Activated CD8-positive, alpha-beta memory T cell treated with anti-CD3 and anti-CD28 coated beads for 4 hours (primary cell): Measurements from ENCODE around the gene MDFI.

Experiments used
- DNase-seq, 2 donors: peaks; one replicate each; pipeline ENCODE4 v3.0.0-alpha.2; 2020; ENCODE audit warnings: low read depth in 2 of 2

MDFI gene

DNA sequence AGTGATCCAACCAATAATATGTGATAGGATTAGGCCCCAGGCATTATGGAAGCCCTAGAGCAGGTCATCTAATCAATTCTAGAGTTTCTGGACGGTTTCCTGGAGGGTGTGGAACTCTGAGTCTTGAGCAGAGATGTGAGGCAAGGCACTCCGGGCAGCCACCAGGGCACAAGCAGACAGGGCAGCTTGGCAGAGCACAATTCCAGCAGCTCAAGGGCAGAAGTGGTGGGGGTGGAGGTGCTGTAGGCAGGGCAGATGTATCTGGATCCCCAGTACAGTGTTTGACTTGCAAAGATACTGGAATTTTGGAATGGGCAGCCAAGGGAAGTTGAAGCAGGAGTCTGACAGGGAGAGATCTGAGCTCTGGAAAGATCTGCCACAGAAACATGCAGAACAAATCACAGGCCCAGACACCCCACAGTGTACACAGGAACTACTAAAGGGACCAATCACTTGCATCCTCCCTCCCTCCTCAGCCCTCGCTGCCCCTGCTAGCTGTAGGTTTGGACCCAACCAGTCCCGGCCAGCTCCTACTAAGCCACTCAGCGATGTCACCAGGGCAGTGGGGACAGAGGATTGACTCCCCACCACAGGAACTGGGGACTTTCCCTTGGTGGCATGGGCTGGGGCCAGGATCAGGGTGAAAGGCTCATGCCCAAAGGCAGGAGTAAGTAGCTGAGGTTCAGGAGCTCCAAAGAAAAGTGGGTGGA is 50.1 kb downstream of the MDFI start:
- no peak for DNase-seq

DNA sequence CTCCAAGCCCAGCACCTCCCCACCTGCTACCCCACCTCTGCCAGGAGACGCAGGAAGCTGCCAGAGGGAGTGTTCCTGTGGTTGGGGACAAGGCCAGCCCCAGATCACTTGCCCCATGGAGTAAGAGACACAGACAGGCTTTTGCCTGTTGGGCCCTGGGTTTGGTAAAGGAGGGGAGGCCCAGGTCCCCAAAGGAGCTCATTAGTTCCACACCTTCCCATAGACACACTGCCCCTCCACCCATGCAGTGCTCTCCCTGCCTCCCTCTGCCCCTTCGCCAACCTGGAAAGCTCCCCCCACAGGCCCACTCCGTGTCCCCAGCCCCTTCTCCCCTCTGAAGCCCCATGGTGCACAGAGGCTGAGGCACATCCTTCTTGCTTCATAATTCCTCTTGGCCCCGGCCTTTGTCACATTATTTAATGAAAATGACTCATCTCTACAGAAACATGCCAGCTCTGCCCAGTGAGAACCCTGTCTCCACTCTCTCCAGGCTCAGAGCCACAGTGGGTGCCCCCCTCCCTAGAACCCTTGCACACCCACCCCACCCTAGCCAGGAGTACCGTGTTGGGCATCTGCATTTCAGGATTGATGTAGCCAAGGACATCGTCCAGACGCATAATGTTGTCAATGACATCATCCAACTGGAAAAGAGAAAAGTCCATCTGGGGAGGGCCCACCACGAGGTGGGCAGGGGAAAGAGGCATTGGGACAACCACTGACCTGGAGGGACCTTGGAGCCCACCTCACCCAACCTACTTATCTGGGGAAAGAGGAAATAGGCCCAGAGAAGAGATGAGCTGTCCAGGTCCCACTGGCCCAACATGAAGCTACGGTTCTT is 51.1 kb downstream of the MDFI start:
- DNase-seq = no peak

DNA sequence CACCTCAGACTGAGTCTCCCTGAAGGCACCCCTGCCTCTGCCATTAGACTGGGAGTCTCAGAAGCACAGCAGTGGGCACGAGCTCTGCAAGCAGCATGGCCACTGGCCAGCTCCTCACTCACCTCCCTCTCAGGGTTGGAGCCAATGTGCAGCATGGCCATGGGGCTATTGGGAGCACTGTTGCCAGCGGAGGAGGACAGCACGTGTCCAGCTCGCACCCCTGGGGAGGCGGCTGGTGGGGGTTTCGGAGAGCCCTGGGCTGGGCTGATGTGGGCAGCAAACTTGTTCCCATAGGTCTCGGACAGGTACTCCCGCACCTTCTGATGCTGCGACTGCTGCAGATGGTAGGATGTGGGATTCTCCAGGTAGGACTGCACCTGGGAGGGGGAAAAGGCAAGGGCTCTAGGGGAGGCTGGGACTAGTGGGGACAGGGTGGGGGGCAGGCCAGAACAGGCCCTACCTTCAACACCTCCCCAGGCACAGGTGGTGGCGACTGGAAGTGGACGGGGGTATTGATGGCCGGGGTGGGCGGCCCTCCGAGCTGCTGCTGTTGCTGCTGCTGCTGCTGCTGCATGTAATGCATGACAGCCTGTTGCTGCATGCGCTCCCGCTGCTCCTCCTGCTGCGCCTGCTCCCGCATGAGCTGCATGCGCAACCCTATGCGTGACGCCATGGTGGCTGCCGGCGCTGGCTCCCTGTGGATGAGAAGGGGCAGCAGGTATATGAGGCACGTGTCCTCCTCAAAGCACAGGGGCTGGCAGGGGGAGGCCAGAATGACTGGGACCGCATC is 52.5 kb downstream of the MDFI start:
- DNase-seq = no peak

DNA sequence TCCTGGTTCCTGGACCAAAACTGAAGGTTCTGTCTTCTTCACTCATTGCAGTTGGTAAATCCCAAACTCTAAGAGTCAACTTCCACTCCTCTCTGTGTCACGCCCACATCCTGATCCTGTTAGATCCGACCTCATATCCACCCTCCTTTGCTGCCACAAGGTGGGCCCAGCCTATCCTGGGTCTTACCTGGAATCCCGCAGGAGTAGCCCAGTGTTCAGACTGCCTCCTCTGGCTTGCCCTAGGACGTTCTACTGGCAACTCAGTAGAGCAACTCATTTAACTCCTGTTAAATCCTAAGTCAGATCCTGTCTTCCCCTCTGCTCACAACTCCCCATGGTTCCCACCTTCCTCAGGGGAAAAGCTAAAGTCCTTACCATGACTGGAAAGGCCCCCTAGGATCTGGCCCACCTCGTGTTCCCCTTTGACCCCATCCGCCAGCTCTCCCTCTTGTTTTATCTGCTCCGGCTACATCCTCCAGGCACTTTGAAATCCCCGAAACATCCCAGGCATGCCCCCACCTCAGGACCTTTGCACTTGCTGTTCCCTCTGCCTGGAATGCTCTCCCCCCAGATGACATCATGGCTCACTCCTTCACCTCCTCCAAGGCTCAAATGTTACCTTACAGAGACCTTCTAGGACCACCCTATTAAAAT is 53.3 kb downstream of the MDFI start:
- no peak for DNase-seq

DNA sequence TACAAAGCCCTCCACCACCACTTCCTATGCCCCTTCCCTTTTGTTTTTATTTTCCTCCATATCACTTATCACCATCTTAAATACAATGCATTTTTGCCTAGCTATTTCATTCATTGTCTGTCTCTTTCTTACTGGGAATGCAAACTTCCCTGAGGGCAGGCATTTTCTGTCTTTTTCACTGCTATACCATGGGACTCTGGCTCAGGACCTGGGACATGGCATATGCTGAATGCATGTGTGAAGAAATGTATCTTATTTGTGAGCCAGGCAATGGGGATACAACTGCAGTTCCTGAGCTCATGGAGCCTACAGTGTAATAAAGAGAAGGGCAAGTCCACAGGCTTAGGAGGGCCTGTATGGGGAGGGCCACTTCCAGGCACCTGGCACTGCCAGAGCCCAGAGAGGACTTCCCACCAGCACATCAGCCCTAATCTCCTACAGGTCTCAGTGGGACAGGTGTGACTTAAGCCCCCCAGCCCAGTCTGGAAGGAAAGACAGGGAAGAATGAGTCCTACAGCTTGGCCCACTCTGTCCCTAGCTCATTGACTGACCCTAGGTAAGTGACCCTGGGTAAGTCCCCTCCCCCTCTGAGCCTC is 53.9 kb downstream of the MDFI start:
- no peak for DNase-seq

DNA sequence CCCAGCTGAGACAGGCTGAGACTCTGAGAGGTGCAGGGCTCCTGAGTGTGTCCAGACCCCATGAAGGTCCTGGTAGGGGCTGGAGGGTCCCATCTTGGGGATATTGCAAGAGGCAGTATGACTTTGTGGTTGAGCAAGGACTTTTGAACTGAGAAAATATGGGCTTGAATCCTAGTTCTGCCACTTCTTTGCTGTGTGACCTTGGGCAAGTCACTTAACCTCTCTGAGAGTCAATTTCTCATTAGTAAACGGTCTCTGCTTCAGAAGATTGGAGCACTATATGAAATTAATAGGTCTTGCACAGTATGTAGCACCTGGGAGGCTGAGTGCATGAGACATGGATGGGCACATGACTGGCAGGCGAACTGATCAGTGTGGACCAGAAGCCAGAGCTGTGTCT is 54.5 kb downstream of the MDFI start:
- DNase-seq = no peak

DNA sequence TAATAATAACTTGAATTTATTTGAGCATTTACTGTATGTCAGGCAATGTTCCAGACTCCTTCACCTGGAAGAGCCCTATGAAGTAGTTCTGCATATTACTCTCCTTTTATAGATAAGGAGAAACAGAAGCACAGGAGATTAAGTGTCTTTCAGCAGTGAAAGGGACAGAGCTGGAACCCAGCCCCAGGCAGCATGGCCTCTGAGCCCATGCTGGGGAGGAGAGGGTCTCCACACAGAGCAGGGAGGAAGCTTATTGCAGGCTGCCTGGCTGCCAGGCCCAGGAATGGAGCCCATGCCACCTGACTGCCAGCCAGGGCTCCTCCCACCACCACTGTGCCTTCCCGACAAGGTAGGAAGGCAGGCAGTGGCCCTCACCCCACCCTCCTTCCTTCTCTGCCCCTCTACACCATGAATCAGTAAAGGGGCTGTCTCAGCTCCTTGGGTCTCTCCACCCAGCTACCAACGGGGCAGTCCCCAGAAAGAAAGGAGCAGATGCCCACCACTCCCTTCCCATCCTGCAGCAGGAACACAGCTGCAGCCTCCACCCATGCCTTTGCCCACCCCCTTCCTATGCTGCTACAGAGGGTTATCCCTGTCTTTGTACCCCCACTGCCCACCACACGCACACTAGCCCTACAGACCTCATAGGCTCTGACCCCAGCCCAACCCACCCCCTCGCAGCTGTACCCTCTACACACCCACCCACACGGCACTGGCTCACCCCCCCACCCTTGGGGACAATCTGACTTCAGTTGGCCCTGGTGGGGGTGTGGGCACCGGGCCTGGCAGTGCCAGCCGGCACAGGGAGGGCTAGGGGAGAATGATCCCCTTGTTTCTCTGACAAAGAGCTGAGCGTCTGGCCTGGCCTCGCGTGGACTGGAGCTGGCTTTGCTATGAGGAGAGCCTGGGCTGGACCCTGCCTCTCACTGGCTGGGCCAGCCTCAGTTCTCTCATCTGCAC is 55.3 kb downstream of the MDFI start:
- DNase-seq = no peak

DNA sequence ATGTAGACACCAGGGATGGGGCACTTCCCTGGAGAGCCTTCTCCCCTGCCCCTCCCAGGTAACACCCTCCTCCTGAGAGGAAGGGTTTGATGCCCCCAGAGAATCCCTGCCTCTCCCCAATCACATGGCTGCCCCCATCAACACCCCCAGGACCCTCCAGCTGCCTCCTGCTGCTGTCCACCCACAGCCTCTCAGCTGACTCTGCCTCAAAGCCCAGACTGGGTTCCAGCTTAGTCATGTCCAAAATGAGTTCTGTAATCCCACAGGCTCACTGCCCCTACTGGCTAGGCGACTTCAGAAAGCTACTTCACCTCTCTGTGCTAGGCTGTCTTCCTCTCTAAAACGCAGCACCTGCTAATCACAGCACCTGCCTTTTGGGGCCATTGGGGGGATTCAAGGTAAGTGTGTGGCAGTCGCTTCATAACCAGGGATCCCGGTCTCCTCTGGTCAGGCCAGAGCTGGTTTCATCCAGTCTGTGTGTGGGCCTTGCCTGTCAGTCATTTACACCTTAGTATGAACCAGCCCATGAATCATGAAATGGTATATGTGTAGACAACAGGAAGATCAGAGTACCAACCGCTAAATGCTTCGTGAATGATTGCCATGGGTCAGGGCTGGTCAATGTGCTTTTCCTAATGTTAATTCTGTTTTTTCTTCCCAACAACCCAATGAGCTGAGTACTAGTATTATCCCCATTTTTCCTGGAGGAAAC is 56.7 kb downstream of the MDFI start:
- no peak for DNase-seq

DNA sequence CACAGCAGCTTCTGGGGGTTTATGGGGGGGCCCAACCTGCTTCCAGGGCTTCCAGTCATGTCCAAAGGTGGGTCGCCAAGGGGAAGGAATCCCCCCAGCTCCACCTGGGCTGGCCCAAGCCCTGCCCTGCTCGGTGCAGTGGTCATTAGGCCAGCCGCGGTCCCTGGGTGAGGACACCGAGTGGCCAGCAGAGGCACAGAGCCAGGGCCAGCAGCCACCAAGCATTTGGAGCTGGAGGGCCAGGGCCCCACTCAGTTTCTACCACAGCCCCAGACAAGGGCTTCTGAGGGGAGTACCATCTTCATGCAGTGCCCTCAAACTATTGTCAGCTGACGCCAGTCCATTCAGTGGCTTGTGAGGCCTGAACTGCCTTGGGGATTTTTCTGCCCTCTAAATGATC is 57.6 kb downstream of the MDFI start:
- no peak for DNase-seq

DNA sequence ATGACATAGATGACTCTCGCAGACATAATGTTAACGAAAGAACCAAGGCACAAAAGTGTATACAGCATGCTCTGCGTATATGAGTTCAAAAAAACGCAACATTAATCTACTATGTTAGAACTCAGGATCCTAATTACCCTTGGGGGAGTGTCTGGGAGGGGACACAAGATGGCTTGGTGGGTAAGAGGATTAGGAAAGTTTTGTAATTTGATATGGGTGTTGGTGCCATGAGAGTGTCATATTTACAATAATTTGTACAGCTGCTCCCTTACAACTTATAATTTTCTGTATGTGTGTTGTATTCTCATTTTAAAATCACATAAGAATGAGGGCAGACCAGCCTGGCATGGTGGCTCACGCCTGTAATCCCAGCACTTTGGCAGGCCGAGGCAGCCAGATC is 58.5 kb downstream of the MDFI start:
- DNase-seq = no peak

DNA sequence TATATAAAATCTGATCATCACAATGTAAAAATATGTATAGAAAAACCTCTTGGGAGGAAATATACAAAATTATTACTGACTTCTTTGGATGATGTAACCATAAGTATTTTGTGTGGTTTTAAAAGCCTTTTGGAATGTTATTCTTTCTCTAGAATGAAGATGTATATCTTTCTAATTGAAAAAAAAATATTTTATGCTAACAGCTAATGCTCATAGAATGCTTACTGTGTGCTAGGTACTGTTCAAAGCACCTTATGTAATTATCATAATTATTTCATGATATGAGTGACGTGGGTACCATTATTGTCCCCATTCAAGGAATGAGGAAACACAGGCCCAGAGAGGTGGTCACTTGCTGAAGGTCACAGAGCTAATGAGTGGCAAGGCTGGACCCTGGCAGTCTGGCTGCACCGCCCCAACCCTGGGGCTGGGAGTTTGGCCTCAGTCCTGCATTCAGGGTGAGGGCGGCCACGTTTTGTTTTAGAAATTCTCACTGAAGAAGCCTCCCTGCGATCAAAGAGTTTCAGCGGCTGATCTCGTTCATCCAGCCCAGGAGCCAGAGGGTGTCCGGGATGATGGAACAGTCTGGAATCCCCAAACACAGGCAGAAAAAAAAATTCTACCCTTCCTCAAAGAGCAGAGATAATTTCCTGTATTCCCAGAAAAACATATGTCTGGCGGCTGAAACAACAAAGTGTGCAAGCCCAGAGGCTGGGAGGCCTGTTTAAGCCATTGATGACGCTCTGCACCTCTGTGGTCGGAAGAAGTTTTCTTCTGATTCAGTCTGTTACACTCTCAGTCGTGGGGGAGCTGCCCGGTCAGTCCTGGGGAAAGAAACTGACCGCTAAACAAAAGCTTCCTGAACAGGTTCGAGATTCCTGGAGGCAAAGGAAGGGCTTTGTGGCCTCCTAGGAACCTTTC is 59.9 kb downstream of the MDFI start:
- no peak for DNase-seq

DNA sequence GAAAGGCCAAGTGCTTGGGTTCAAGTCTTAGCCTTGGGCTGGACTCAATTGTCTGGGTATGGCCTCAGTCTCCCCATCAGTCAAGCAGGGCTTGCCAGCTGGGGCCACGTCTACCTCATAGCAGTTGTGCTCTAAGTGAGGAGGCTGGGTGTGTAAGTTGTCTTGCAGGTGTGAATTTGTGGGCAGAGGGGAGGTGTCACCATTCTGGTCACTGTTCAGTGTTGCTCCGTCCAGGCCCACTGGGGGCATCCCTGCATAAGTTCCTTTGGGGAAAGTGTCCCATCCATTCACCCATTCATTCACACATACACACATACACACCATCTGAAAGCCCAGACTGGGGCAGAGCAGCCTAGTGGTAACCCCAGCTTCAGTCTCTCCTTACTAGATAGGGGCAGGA is 60.8 kb downstream of the MDFI start:
- DNase-seq = no peak

DNA sequence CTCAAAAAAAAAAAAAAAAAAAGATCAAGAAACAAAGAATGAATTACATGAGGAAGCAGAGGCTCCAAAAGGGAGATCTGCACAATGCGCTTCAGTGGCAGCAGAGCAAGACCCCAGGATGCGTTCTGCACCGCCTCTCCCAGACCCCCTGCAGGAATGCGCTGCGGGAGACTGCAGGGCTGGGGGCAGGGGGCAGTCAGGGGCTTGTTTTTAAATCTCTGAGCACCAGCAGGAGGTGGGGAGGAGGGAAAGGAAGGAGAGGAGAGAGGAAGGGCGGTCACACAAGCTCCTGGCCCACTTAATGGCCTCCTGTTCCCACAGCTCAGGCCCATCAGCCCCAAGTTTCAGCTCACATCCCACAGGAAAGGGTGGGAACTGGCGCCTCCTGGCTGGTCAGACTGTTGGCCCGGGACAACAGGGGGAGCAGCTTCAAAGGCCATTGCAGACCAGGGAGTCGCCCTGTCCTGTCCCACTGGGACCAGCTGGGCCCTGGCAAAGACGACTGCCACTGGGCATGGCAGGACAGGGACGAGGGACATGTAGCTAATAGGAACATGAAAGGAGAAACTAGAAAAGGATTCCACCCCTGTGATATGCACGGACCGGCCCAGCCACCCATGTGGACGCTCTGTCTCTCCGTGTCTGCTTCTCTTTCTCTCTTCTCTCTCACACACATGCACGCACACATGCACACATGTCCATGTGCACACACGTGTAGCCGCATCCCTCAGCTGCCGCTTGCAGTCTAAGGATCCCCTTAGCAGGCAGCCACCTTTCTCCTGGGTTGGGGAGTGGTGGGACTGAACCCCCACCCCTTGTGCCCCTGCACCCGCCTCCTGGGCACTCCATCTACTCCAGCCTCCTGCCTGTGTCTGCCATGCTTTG is 62.4 kb downstream of the MDFI start:
- DNase-seq = no peak

DNA sequence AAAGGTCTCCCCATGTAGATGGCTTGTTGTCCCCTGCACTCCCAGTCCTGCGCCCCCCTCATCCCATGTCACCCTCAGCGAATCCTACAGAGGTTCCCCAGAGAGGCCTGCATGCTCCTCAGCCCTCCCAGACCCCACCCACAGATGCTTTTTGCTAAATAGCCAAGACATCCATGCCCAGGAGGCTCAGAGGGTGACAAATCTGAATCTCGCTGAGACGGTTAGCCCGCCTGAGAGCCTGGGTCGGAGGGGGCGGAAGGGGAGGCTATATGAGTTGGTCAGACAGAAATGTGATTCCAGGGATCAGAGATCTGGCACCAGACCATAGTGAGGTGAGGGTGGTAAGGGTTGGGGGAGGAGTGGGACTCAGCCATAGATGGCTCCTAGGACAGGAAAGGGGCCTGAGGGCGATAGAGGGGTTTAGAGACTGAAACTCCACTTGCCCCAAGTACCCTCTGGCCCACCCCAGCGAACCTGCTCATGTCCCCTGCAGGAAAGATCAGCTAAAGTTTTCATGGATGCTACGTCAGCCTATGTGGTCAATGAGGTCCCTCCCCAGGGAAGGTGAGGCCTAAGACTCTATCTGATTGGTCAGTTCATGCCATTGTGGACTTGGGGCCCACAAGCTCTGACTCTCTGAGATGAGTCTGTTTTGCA is 63.9 kb downstream of the MDFI start:
- no peak for DNase-seq

DNA sequence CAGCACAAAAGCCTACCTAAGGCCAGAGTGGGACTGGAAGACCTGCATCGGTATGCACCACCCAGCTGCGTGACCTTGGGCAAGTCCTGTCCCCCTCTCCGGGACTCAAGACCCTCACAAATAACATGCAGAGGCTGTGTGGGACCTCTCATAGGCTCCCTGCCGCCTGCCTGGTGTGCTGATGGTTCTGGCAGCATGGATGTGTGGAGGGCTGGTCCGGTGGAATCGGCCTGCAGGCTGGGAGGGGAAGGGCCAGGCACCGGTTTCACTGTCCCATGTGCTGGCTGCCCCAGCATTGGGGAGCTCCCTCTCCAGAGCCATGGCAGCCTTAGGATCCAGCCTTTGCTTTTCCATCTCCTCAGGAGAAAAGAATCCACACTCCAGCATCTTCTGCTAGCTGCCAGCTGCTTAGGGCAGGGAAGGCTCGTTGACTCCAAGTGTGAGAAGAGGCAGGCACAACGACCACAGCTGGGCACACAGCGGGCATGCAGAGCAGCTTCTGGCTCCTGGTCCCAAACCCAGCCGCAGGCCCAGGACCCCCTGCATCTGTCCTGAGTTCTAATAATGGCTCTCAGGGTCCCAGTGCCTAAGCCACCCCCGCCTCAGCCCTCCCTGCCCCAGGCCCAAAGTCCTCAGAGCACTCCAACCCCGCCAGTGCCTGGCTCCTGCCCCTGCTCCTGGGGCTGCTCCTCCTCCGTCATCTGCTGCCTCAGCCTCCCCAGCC is 64.7 kb downstream of the MDFI start:
- no peak for DNase-seq
